HCT116 (cell line): Measurements from ENCODE around the gene SYNC.
"Not testable (repeated sequence)": the region's sequence is repeated elsewhere in the genome, so short reads cannot be mapped to it uniquely, and the experiment has no call there.

Source experiments
- CTCF ChIP-seq, 3 experiments: fragments of 200-600 bp in 1 of 3; sonication (generic) in 1 of 3; IDR thresholded peaks in 2 of 3; conservative IDR thresholded peaks in 1 of 3; 2 replicates each; pipeline ENCODE4 v1.5.1; 2012 to 2017; ENCODE audit warnings: low read depth in 2 of 3, low read length in 2 of 3, antibody characterized with exemption in 1 of 3, borderline replicate concordance in 1 of 3, control low read depth in 1 of 3, mild to moderate bottlenecking in 1 of 3, mixed read lengths in 1 of 3, mixed run types in 1 of 3, moderate library complexity in 1 of 3; ENCODE audit not compliant: insufficient read depth in 1 of 3
- EZH2 ChIP-seq: fragments of 200-600 bp; sonication (generic); IDR thresholded peaks from 2 replicates; pipeline ENCODE4 v1.6.1; 2017; ENCODE audit warnings: antibody characterized with exemption, mixed run types
- EZH2phosphoT487 ChIP-seq: fragments of 200-600 bp; IDR thresholded peaks from 2 replicates; pipeline ENCODE4 v1.6.1; 2018; ENCODE audit warnings: antibody characterized with exemption, borderline replicate concordance
- POLR2A ChIP-seq: IDR thresholded peaks from 2 replicates; pipeline ENCODE4 v1.7.0; 2011; ENCODE audit warnings: borderline replicate concordance; ENCODE audit not compliant: insufficient read depth, insufficient read length; ENCODE audit errors: extremely low read depth
- RAD21 ChIP-seq: IDR thresholded peaks from 2 replicates; pipeline ENCODE4 v1.6.1; 2012; ENCODE audit warnings: low read depth, mild to moderate bottlenecking
- REST ChIP-seq: IDR thresholded peaks from 2 replicates; pipeline ENCODE4 v1.6.1; 2012; ENCODE audit warnings: low read depth
- SIN3A ChIP-seq: IDR thresholded peaks from 2 replicates; pipeline ENCODE4 v1.6.1; 2012; ENCODE audit warnings: low read depth
- TCF7L2 ChIP-seq: IDR thresholded peaks from 2 replicates; pipeline ENCODE4 v1.7.0; 2011; ENCODE audit warnings: borderline replicate concordance, inconsistent platforms; ENCODE audit not compliant: insufficient read depth, insufficient read length; ENCODE audit errors: extremely low read depth
- ZFX ChIP-seq: fragments of 450-650 bp; IDR thresholded peaks from 2 replicates; pipeline ENCODE4 v1.6.1; 2017

GRCh38 chr1:32711221-32711620 is 8.7 kb upstream of the SYNC start:
- not testable (repeated sequence) for TF ChIP-seq CTCF (IDR thresholded peaks at IDR 0.05 in 2 of 3, conservative IDR thresholded peaks at IDR 0.05 in 1 of 3; ENCODE audit: borderline replicate concordance in 1 of 3, insufficient read depth in 1 of 3, low read depth in 2 of 3, low read length in 2 of 3); SIN3A; ZFX; RAD21; POLR2A; EZH2phosphoT487; EZH2; TCF7L2; REST
